Astrocyte (in vitro differentiated cells and primary cell): ENCODE data around the gene AKAP9. TPM values are rescaled to one million over a fixed set of nuclear protein-coding genes. Genes with fewer than 3 reads are reported as not detected.

Experiments used
- DNase-seq: peaks from one replicate; pipeline ENCODE4 v3.0.0-alpha.2; 2010; ENCODE audit warnings: low read depth
- FAIRE-seq: peaks from 2 replicates; lab custom pipeline; 2011; peaks lifted over from hg19 to GRCh38; lab: Jason Lieb, UNC
- H2AFZ ChIP-seq: 2 replicates; pipeline ENCODE4 v1.6.0; 2012; ENCODE audit warnings: low read depth, low read length, inconsistent platforms
- H3K27ac ChIP-seq: 2 replicates; pipeline ENCODE4 v1.5.1; 2011; ENCODE audit warnings: low read depth, low read length, inconsistent platforms
- H3K27me3 ChIP-seq: 2 replicates; pipeline ENCODE4 v1.6.0; 2011; ENCODE audit warnings: low read length, inconsistent platforms; ENCODE audit not compliant: insufficient read depth
- H3K36me3 ChIP-seq: 2 replicates; pipeline ENCODE4 v1.5.1; 2011; ENCODE audit warnings: low read length, inconsistent platforms; ENCODE audit not compliant: insufficient read depth
- H3K4me1 ChIP-seq: 2 replicates; pipeline ENCODE4 v1.5.1; 2011; ENCODE audit warnings: low read length, inconsistent platforms; ENCODE audit not compliant: insufficient read depth
- H3K4me2 ChIP-seq: 2 replicates; pipeline ENCODE4 v1.6.0; 2012; ENCODE audit warnings: low read length, inconsistent platforms
- H3K4me3 ChIP-seq: 2 replicates; pipeline ENCODE4 v1.5.1; 2011; ENCODE audit warnings: low read depth, mild to moderate bottlenecking, low read length, inconsistent platforms; ENCODE audit not compliant: insufficient read depth
- H3K79me2 ChIP-seq: 2 replicates; pipeline ENCODE4 v1.6.0; 2012; ENCODE audit warnings: mild to moderate bottlenecking, low read length, inconsistent platforms; ENCODE audit not compliant: insufficient read depth
- H3K9ac ChIP-seq: 2 replicates; pipeline ENCODE4 v1.6.0; 2012; ENCODE audit warnings: mild to moderate bottlenecking, low read length, inconsistent platforms
- H3K9me3 ChIP-seq: 2 replicates; pipeline ENCODE4 v1.5.1; 2012; ENCODE audit warnings: low read depth, mild to moderate bottlenecking, low read length, inconsistent platforms; ENCODE audit not compliant: insufficient read depth
- H4K20me1 ChIP-seq: 2 replicates; pipeline ENCODE4 v1.6.0; 2012; ENCODE audit warnings: low read length, inconsistent platforms; ENCODE audit not compliant: insufficient read depth
- H3K27ac Mint-ChIP-seq: one replicate; pipeline ENCODE4 v1.8.0; 2021; ENCODE audit warnings: mild to moderate bottlenecking, mixed read lengths; ENCODE audit not compliant: unreplicated experiment
- H3K27me3 Mint-ChIP-seq: one replicate; pipeline ENCODE4 v1.8.0; 2021; ENCODE audit warnings: low read depth, mixed read lengths; ENCODE audit not compliant: unreplicated experiment
- H3K36me3 Mint-ChIP-seq: one replicate; pipeline ENCODE4 v1.8.0; 2021; ENCODE audit warnings: low read depth, mixed read lengths; ENCODE audit not compliant: unreplicated experiment
- H3K4me1 Mint-ChIP-seq: one replicate; pipeline ENCODE4 v1.8.0; 2021; ENCODE audit warnings: low read depth, mixed read lengths; ENCODE audit not compliant: unreplicated experiment
- H3K4me3 Mint-ChIP-seq: one replicate; pipeline ENCODE4 v1.8.0; 2021; ENCODE audit warnings: mild to moderate bottlenecking, moderate library complexity, mixed read lengths; ENCODE audit not compliant: unreplicated experiment
- H3K9me3 Mint-ChIP-seq: one replicate; pipeline ENCODE4 v1.8.0; 2021; ENCODE audit warnings: mild to moderate bottlenecking, mixed read lengths; ENCODE audit not compliant: unreplicated experiment
- CTCF ChIP-seq: IDR thresholded peaks from 2 replicates; pipeline ENCODE4 v1.5.1; 2011; ENCODE audit warnings: low read depth, mild to moderate bottlenecking, inconsistent platforms, low read length, moderate library complexity; ENCODE audit not compliant: insufficient read depth
- EZH2 ChIP-seq: IDR thresholded peaks from 2 replicates; pipeline ENCODE4 v1.6.1; 2012; ENCODE audit warnings: mild to moderate bottlenecking, low read length, inconsistent platforms; ENCODE audit not compliant: insufficient read depth
- total RNA-seq: library from RNA; stranded (reverse); gene quantifications from 2 replicates; pipeline ENCODE4 v1.2.1, GENCODE V29; 2021

AKAP9 gene
- total RNA-seq, 1 donor from 2014 or later: 55.6 TPM

GRCh38 chr7:91993976-91994375 lies 53.3 kb downstream of the AKAP9 start:
- Mint-ChIP-seq H3K4me1 (peaks cover 3% of the 10 kb centered on the region), H3K4me3 (no peak overlapping the region), H3K36me3 (peaks cover 6% of the 10 kb centered on the region), H3K27ac (no peak overlapping the region), H3K27me3 (no peaks in the 10 kb centered on the region), H3K9me3 (no peaks in the 10 kb centered on the region)
- Histone ChIP-seq H3K9me3 (no peaks in the 10 kb centered on the region), H3K9ac (no peak overlapping the region), H3K36me3 (peaks cover 28% of the 10 kb centered on the region), H3K4me2 (no peak overlapping the region), H3K4me1 (no peaks in the 10 kb centered on the region), H4K20me1 (peaks cover 4% of the 10 kb centered on the region), H3K27ac (no peak overlapping the region), H3K79me2 (no peaks in the 10 kb centered on the region), H2AFZ (no peak overlapping the region), H3K4me3 (no peak overlapping the region), H3K27me3 (no peaks in the 10 kb centered on the region)
- FAIRE-seq: no peak
- TF ChIP-seq CTCF: no peak
- DNase-seq: no peak

- H3K27me3 Mint-ChIP-seq: no peaks in the 10 kb centered on the region
- Histone ChIP-seq H4K20me1 (peaks cover 4% of the 10 kb centered on the region), H3K9me3 (no peaks in the 10 kb centered on the region), H3K4me1 (no peaks in the 10 kb centered on the region), H3K9ac (no peak overlapping the region), H3K27me3 (no peaks in the 10 kb centered on the region), H3K27ac (no peak overlapping the region), H2AFZ (no peak overlapping the region), H3K79me2 (no peaks in the 10 kb centered on the region), H3K4me2 (no peak overlapping the region), H3K4me3 (no peak overlapping the region), H3K36me3 (peaks cover 28% of the 10 kb centered on the region)
- H3K36me3 Mint-ChIP-seq: peaks cover 6% of the 10 kb centered on the region
- no peak overlapping the region for H3K27ac Mint-ChIP-seq
- no peak for DNase-seq
- TF ChIP-seq EZH2 (no peak), CTCF (no peak)
- no peak overlapping the region for H3K4me3 Mint-ChIP-seq
- H3K9me3 Mint-ChIP-seq: no peaks in the 10 kb centered on the region
- no peak for FAIRE-seq
- H3K4me1 Mint-ChIP-seq: peaks cover 3% of the 10 kb centered on the region
Observed at GRCh38 chr7:91995391-91996105, 54.9 kb downstream of the AKAP9 start.
